ENCODE data around the gene ITGA1.

ITGA1 gene

DNA sequence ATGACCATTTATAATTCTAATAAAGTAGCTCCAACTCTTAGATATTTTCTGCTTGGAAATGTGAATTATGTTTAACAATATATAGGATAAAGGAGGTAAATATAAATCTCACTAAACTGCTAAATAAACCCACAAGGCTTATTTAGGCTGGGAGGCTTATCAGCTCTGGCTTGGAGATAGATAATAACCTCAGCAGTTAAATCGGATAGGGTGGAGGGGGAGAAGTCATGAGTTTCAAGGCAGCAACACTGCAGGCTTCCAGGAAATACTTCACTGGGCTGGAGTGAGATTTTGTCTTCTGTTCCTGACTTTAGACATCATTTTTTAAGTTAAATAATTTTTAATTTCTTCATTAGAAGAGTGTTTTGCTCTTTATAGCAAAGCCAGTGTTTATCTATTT is 121.5 kb downstream of the ITGA1 start:
- no peak for DNase-seq
- in situ Hi-C loops (cut with MboI; ENCODE audit: low pct_unique_long_range_greater_than_20kb, low sequenced_read_pairs), result no loop called here

DNA sequence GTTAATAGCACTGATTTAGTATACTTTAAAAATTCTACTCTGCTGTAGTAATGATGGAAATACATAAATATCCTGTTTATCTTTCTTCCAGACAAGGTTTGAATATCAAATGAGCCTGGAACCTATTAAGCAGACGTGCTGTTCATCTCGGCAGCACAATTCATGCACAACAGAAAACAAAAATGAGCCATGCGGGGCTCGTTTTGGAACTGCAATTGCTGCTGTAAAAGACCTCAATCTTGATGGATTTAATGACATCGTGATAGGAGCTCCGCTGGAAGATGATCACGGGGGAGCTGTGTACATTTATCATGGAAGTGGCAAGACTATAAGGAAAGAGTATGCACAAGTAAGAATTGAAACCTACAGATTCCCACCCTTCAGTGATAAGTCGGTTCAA is 122.4 kb downstream of the ITGA1 start:
- in situ Hi-C loops (cut with MboI; ENCODE audit: low pct_unique_long_range_greater_than_20kb, low sequenced_read_pairs), result no loop called here
- no peak for DNase-seq

DNA sequence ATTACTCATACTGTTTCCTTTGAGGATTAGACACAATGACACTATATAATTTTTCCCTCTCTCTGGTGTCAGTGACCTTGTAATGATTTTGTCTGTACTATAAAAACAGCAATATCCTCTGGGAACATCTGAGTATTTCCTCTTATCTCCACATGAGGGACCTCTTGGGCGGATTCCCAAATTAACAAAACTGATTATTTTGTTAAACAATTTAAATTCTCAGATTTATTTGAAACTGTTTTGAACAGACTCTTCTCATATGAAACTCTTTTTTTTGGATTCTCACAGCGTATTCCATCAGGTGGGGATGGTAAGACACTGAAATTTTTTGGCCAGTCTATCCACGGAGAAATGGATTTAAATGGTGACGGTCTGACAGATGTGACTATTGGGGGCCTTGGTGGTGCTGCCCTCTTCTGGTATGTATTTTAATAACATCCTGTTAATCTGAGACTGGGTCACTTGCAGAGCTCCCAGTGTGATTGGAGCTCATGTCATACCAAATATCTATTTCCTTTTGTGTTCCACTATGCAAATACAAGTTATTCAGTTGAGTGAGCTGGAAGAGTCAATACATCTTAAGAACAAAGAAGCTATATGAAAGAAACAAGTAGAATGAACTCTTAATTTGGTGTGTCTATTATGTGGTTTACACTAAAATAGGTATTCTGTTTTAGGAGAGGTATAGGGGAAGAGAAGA is 127.6 kb downstream of the ITGA1 start:
- in situ Hi-C loops (cut with MboI; ENCODE audit: low pct_unique_long_range_greater_than_20kb, low sequenced_read_pairs), result no loop called here
- peak; percentile 91 for DNase-seq

DNA sequence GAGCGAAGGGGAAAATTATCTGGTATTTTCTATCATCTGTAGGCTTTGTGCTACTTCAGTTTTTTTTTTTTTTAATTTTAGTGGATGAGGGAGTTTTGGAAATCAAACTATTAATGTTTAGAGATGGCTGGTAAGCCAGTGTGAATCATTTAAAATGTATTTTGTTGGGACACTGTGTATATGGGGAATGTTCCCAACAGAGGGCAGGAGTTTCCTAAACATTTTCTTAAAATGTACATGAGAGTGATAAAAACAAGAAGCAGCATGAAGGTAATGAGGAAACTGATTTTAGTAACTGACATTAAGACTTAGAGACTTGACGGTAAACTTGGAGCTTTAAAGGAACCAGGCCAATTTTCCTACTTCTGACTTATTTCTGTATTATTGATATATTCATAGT is 133.2 kb downstream of the ITGA1 start:
- in situ Hi-C loops (cut with MboI; ENCODE audit: low pct_unique_long_range_greater_than_20kb, low sequenced_read_pairs), result no loop called here

DNA sequence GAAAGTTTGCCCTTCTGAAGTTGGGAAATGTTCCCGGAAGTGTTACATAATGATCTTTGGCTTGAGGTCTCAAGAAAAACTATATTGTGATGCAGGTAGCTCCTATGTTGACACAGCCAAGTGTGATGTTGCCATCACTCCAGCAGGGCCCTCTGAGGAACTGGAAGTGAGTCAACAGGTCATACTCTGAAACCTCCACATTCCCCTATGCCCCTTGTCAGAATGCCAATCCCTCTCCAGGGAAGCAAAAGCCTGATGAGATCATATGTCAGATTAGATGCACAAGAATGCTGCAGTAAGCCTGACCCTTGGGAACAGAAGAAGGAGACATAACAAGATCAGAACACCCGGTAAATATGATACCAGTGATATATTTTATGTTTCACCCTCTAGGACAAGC is 134.7 kb downstream of the ITGA1 start:
- in situ Hi-C loops (cut with MboI; ENCODE audit: low pct_unique_long_range_greater_than_20kb, low sequenced_read_pairs), result no loop called here
- no peak for DNase-seq

More for the DNA sequence above, 133.2 kb downstream of the ITGA1 start:
- DNase-seq, result no peak

DNA sequence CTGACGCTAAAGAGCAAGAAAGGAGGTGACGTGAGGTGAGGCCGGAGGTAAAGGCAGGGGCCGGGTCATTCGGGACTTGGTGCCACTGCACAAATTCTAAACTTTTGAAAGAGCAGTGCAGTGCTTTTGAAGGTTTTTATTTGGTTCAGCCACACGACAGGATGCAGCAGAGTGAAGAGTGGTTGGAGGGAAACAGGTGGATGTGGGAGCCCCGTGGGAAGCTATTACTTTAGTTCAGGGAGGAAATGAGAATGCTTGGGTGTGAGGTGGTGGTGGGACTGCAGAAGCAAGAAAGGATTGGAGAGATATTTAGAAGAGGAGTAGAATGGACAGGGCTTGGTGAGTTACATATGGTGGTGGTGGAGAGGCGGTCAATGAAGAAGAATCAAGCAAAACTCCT is 136.7 kb downstream of the ITGA1 start:
- in situ Hi-C loops (cut with MboI; ENCODE audit: low pct_unique_long_range_greater_than_20kb, low sequenced_read_pairs), result no loop called here
- no peak for DNase-seq

DNA sequence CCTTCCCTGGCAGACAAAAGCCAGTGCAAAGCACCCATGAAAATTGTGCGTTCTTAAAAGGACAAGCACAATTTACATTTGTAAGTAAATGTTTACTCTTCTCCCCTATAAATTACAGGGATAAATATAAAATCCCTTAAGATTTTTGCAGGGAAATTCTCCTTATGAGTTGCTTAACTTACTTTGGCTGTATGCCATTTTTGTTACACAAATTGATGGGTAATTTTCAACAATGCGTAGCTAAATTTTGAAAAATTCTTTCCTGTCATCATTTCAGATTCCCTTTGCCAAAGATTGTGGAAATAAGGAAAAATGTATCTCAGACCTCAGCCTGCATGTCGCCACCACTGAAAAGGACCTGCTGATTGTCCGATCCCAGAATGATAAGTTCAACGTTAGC is 137.3 kb downstream of the ITGA1 start:
- in situ Hi-C loops (cut with MboI; ENCODE audit: low pct_unique_long_range_greater_than_20kb, low sequenced_read_pairs), result no loop called here
- no peak for DNase-seq

DNA sequence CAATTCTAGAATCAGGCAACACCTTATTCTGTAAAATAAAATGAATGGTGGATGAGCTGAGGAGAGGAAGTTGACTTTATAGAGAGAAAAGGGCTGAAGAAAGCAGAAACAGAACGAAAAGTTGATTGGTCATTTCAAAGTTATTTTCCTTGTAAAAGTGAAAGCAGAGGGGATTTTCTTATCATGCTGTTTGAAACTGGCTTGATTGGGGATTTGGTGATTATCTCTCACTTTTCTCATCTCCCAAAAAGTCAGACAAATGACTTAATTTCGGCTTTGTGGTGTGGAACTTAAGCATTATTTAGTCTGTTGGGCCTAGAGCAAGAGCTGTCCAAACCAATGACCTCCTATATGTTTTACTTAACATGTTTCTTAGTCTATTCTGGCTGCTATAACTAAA is 141.0 kb downstream of the ITGA1 start:
- in situ Hi-C loops (cut with MboI; ENCODE audit: low pct_unique_long_range_greater_than_20kb, low sequenced_read_pairs), result no loop called here

DNA sequence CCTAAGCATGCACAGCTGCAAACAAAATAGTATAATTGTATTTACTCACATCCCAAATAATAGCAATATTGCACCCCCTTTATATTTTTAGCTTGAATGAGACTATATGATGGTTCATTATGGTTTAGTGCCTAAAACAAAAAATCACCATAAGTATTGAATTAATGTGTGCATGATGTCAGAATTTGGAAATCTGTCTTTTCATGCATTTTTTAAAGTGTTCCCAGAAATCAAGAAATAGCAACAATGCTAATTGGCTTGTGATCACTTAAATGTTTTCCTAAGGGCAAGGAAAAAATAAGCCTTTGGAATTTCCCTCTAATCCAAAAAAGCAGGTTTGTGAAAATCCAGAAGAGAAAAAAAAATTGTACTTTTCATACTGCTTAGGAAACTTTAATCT is 150.5 kb downstream of the ITGA1 start:
- in situ Hi-C loops (cut with MboI; ENCODE audit: low pct_unique_long_range_greater_than_20kb, low sequenced_read_pairs), result no loop called here
- no peak for DNase-seq

More for the DNA sequence above, 141.0 kb downstream of the ITGA1 start:
- no peak for DNase-seq

DNA sequence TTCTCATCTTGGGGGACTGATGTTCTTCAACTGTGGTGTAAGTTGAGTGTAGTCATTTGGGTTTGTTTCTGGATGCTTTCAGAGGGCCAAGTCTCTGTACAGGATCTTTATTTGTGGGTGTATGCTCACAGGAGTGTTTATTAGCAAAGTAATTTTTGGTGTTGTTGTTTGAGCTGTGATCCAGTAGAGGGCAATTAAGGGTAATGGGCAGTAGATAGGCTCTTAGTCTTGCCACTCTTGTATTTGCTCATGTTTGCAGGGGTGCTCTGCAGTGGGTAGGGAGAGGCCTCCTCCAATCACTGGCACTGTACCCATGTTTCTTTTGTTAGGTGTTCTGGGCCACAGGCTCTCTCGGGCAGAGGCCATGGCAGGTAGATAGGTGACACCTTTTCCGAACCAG is 155.6 kb downstream of the ITGA1 start:
- in situ Hi-C loops (cut with MboI; ENCODE audit: low pct_unique_long_range_greater_than_20kb, low sequenced_read_pairs), result no loop called here
- no peak for DNase-seq

DNA sequence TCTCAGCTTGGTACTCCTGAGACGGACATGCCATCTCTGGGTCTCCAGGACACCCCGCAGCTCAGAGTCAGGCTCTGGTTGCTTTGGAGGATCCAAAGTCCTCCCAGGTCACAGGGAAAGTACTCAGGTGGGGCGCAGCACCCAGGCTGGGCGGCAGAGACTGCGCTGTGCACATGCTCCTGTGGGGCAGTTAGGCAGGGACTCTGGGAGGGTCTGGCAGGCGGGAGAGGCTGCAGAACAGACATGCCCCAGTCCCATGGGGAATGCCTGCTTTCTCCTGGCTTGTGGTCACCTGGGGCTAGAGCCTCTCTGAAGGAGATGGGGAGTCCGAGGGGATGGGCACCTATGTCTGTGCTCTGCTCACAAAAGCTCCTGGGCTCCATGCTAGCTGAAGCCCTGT is 156.1 kb downstream of the ITGA1 start:
- no peak for DNase-seq
- in situ Hi-C loops (cut with MboI; ENCODE audit: low pct_unique_long_range_greater_than_20kb, low sequenced_read_pairs), result no loop called here

DNA sequence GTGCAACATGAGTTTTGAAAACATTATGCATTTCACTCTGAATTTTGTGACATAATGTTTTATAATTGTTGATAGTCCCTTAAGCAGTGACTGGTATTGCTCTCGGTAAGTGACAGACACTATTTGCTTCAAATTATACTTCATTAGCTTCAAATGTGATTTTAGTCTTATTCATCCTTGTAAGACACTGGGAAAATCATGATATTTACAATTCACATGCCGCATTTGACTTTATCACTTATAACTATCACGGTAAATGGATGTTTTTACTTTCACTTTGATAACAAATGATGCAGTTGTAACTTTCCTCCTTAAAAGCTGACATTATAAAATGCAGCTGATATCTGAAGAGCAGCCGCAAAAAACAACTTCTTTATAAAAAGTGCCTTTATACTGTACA is 157.3 kb downstream of the ITGA1 start:
- in situ Hi-C loops (cut with MboI; ENCODE audit: low pct_unique_long_range_greater_than_20kb, low sequenced_read_pairs), result no loop called here
- DNase-seq, result no peak

DNA sequence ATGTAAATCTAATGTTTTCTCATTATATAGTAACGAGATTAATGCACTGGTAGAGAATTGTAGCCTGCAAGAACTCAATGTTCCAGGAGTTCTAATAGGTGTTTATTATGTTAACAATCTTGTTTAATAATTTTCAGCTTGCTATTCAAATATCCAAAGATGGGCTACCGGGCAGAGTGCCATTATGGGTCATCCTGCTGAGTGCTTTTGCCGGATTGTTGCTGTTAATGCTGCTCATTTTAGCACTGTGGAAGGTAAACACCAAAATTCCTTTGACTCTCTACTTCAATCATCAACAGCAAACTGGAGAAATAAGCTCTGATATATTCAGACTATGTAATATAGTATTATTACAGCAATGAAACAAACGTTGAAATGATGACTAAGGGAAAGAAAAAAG is 159.5 kb downstream of the ITGA1 start:
- in situ Hi-C loops (cut with MboI; ENCODE audit: low pct_unique_long_range_greater_than_20kb, low sequenced_read_pairs), result no loop called here

DNA sequence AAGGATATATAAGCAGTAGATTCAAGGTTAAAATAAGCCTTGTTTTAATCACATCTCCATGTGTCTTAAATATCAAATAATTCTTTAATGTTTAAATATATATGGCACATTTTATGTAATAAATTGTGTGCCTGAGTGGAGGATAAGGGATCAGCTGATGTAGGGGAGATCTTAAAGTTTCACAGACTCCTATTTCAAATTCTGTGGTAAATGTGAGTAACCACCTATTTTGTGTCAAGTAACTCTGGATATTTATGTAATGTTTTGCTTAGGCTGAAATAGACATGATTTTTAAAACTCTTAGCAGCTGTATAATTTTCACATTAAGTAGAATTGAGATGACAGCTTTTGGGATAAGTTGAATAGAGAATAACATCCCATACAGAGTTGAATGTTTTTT is 160.1 kb downstream of the ITGA1 start:
- no peak for DNase-seq
- in situ Hi-C loops (cut with MboI; ENCODE audit: low pct_unique_long_range_greater_than_20kb, low sequenced_read_pairs), result no loop called here

More for the DNA sequence above, 159.5 kb downstream of the ITGA1 start:
- DNase-seq, result no peak

DNA sequence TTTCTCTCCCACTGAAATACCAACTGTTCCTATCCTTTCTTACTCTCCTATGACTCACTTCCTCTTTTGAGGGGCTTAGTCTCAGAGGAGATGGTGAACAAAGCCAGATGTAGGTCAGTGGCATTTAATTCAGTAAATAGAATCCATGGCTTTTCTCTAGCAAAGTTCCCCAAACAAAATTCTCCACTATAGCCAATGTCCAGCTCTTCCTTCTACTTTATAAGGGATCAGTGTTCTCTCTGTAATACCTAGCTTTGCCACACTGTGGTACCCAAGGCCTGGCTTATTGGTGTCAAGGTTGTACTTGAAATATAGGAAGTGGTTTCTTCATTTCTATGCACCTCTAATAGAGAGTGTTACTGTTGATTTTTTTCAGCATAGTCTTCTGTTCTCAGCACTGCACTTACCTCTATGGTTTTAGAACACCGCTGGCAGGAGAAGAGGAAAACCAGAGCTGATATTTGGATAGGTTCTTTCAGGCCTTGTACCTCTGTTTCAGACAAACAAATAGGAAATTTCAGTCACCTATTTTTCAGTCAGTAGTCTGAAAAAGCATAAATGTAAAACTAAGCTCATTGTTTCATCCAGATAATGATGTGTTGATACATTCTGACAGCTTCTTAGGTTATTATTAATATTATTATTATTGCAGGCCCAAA is 160.8 kb downstream of the ITGA1 start:
- in situ Hi-C loops (cut with MboI; ENCODE audit: low pct_unique_long_range_greater_than_20kb, low sequenced_read_pairs), result no loop called here

DNA sequence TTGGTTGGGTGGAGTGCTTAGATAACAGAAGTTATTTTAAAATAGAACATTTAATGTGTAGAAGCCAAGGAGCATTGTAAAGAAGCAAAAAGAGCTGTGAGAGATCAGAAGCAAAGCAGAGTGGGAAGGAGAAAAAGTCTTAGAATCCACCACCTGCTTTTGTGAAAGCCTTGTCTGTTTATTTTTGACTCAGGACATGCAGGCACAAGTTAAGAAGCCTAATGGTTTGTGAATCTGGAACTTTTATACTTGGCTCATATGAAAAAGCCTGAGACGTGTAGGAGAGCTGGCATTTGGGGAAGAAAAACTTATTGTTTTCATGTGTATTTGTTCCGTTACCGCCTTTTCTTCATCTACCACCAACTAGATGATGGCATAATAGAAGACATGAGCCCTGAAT is 163.0 kb downstream of the ITGA1 start:
- no peak for DNase-seq
- in situ Hi-C loops (cut with MboI; ENCODE audit: low pct_unique_long_range_greater_than_20kb, low sequenced_read_pairs), result no loop called here

More for the DNA sequence above, 160.8 kb downstream of the ITGA1 start:
- peak; percentile 81 for DNase-seq

DNA sequence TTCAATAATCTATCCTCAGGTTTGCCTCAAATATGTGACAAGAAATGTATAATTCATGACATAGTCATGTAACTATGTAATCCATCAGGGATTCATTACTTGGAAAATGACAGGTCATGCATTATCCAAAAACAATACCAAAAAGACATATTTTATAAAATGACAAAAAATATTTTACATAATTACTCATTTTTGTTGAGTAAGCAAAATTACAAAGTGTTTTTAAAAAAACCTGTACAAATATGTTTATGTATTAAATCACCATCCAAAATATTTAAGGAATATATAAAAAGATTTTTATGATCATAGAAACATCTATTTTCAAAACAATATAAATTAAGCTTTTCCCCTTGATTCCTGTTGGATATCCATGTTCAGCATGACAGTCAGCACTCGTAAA is 164.8 kb downstream of the ITGA1 start:
- no peak for DNase-seq
- in situ Hi-C loops (cut with MboI; ENCODE audit: low pct_unique_long_range_greater_than_20kb, low sequenced_read_pairs), result no loop called here

DNA sequence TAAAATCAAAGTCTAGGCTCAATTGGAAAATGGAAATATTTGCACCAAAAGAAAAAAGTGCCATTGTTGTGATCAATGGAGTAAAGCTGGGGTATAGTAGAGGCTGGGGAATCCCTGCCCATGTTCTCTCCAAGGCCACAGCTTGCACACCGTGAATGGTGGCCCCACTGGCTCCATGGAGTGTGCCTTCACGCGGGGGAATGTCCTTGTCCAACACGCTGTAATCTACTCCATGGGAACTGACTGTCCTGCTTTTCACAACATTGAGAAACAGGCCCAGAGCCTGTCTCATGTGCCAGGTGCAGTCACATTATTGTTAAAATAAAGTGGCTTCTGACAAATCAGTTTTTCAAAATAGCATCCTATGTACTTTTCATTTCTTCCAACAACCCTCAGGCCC is 168.3 kb downstream of the ITGA1 start:
- no peak for DNase-seq
- in situ Hi-C loops (cut with MboI; ENCODE audit: low pct_unique_long_range_greater_than_20kb, low sequenced_read_pairs), result no loop called here

DNA sequence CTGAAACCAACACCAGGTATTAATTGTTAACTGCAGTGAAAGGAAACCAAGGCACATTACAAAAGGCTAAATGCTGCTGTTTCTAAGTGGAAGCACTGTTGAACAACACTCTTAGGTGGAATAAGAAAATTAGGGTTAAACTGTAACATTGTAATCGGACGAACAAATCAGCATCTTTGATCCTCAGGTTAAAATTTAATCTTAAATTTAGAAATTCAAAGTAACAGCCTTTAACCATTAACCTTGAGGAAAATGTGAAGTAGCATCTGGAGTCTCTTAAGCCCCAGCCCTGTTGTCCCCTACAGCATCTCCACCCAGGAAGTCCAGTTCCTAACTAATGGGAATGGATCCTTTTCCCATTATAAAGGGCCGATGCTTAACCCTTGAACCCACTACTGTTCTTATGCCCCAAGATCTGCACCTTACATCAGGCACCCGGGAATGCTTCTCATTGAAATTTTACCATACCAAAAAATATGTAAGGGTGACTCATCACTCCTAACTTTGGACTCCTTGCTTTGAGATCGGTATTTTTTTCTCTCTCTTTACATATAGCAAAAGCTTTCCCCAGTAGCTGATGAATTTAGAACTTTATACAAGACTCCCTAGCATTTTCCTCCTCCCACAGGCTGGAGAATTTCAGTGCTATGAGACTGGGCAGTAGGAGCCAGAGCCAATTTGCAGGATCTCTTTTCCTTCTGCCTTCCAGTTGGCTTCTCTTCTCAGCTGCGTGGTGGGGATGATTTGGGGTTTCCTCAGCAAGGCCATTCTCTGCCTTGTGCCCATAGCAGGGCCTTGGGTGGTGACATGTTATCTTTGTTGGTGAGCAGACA is 169.4 kb downstream of the ITGA1 start:
- in situ Hi-C loops (cut with MboI; ENCODE audit: low pct_unique_long_range_greater_than_20kb, low sequenced_read_pairs), result no loop called here

DNA sequence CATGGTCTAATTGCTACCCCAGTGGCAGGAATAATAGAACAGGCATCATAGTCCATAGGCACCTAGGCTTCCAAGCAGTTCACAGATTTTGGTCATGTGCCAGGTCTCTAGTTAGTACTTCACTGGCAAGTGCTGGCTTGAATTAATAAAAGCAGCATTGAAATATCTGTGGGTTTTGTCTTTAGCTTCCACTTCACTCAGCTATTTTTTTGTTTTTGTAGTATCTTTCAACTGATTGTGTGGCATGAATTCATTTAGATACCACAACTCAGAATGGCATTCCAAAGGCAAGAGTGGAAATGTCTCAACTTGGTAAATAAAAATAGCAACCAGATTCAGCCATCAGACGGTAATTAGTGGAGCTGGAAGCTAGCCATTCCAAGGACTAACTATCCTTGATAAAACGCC is 173.6 kb downstream of the ITGA1 start:
- in situ Hi-C loops (cut with MboI; ENCODE audit: low pct_unique_long_range_greater_than_20kb, low sequenced_read_pairs), result no loop called here
- DNase-seq, result no peak

More for the DNA sequence above, 169.4 kb downstream of the ITGA1 start:
- DNase-seq, result no peak

Data from KBM-7 (cell line).